Stimulated activated CD4-positive, alpha-beta T cell treated with anti-CD3 and anti-CD28 coated beads, TNF-alpha, amount 100 ng/mL, for 48 hours (primary cell): Measurements from ENCODE around the gene MALT1.
A peak's percentile ranks its signal among the peaks of the same experiment; 100 is the strongest.
"Not testable (repeated sequence)": the region's sequence is repeated elsewhere in the genome, so short reads cannot be mapped to it uniquely, and the experiment has no call there.

Experiments
- DNase-seq, 3 donors: peaks; one replicate each; pipeline ENCODE4 v3.0.0-alpha.2; 2020; ENCODE audit warnings: low read depth in 3 of 3

The MALT1 gene

DNA sequence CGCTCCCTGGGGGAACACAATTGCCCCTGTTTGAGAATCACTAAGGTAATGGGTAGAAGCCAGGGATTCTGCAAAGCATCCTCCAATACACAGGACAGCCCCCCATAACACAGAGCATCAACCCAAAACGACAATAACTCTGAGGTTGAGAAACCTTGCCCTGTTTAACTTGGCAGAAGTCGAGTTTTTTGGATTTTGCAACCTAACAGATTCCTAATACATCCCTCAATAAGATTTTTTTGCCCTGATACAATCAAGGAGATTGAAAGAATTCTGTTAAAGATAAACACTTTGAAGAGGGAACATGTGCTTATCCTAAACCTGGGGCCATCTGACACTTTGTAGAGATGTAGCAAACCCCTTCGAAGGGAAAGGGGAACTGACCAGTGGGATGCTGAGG lies 100.9 kb downstream of the MALT1 start:
- no peak for DNase-seq

DNA sequence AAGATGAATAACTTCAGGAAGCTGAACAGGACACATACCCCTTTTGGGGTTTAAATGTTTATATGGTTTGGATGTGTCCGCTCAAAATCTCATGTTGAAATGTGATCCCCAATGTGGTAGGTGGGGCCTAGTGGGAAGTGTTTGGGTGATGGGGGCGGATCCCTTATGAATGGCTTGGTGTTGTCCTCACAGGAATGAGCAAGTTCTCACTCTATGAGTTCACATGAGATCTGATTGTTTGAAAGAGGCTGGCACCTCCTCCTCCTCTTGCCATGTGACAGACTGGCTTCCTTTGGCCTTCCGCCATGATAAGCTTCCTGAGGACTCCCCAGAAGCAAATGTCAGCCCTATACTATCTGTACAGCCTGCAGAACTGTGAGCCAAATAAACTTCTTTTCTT lies 104.8 kb downstream of the MALT1 start:
- DNase-seq: no peak

DNA sequence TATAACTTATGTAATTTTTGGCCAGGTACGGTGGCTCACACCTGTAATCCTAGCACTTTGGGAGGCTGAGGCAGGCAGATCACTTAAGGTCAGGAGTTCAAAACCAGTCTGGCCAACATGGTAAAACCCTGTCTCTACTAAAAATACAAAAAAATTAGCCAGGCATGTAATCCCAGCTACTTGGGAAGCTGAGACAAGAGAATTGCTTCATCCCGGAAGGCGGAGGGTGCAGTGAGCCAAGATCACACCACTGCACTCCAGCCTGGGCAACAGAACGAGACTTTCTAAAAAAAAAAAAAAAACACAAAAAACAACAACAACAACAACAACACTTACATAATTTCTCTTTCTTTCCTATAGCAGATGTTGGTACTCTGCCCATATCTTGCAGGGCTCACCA lies 105.3 kb downstream of the MALT1 start:
- not testable (repeated sequence) for DNase-seq

DNA sequence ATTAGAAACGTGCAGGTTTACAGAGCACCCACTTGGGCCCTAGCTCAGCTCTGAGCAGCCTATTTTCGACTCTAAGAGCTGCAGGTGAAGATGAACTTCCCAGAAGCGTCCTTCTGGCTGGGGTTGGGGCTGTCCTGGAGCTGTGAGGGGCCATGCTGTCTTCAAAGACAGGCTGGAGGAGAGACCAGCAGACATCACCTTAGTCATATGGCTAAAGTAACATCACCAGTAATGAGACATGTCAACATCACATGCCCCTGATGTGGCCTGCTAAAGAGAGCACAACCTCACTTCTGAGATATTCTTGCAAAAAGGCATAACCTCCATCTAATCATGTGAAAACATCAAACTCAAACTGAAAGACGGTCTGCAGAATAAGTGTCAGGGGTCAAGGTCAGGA lies 106.2 kb downstream of the MALT1 start:
- DNase-seq: no peak

DNA sequence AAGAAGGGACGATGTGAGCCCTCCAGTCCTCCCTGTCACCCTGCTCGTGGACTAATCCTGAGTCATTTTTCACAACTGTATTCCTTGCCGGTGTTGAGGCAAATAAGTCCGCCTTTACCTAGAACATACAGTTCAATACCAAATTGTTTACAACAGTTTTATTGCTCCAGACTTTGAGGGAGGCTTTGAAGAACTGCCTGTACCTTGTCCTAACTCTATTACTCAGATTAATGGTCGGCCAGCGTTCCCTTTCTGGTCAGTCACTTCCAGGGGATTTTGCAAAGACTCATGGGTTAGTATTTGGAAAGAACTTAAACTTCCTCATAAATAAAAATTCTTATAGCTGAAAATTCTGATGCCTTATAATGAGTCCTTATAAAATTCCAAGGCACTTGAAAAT lies 108.3 kb downstream of the MALT1 start:
- DNase-seq: no peak

DNA sequence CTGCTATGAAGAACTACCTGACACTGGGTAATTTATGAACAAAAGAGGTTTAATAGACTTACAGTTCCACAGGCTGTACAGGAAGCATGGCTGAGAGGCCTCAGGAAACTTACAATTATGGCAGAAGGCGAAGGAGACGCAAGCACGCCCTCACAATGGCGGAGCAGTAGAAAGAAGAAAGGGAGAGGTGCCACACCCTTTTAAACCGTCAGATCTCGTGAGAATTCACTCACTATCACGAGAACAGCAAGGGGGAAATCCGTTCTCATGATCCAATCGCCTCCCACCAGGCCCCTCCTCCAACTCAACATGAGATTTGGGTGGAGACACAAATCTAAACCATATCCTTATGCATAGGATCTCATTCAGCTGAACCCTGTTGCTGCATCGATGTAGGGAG lies 108.8 kb downstream of the MALT1 start:
- DNase-seq: no peak

DNA sequence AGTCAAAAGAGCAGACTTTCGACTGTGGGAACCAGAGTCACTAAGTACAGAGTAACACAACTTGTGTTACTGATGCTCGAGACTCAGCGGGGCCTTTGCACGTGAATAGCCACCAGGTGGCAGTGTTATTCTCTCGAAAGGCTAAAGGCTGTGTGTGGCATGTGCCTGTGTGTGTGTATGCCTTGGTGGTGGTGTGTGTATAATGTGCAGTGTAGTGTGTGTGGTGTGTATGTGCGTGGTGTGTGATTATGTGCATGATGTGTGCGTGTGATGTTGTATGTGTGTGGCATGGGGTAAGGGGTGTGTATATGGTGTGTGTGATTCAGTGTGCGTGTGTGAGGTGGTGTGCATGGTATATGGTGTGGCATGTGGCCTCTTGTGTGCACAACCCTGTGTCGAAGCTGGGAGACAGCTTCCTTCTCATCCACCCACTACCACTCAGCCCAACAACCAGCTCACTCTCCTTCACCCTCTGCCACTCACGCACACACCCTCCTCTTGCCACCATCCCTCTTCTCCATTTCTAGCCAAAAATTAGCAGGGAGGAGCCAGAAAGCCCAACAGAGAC lies 110.4 kb downstream of the MALT1 start:
- peak; percentile 48 to 68 (median 61) for DNase-seq

DNA sequence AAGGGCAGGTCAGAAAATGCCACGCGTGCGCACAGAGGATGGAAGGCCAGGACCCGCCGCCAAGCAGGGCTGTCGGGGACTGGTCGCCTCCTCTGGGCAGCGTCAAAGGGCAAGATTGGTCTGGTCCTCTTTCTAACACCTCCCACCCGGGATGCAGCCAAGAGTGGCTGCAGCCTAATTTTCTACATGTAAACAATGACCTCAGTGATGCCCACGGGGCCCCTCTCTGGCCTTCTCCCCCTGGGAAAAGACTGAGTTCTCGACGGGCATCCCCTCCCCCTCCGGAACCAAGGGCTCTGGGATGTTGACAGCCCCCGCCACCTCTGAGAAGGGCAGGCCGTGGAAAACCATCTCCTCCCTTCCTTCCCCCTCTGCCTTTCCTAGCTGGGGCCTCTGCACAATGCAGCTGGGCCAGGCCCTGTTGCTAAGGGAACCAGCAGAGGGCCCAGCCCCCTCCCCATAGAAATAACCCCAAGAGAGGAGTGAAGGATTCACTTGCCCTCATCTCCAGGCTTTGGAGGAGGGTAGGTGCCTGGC lies 113.4 kb downstream of the MALT1 start:
- no peak for DNase-seq

DNA sequence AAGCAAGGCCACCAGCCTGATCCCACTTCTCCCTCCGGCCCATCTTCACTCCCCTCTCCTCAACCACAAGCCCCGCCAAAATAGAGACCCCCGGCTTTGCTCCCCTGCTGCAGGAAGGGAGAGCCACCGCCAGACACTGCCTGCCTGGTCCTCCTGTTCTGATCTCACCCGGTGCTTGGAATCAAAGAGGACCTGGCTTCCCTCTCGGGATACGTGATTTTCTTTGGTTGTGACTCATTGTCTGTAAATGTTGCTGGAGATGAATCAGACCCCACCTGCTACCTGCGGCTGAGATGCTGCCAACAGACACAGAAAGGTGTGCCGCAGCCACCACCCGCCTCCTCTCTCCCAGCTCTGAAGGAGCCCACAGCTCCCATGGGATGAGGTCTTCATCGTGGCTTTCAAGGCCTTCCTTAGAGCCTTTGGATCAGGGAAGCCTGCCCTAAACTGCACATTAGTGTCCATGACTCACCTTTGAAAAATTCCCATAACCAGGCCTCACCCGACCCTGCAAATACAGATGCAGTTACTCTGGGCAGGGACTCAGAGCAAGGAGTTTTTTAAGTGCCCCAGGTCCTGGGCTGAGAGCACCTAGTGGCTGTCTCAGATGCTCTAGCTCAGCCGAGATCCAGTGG lies 114.0 kb downstream of the MALT1 start:
- DNase-seq: no peak

DNA sequence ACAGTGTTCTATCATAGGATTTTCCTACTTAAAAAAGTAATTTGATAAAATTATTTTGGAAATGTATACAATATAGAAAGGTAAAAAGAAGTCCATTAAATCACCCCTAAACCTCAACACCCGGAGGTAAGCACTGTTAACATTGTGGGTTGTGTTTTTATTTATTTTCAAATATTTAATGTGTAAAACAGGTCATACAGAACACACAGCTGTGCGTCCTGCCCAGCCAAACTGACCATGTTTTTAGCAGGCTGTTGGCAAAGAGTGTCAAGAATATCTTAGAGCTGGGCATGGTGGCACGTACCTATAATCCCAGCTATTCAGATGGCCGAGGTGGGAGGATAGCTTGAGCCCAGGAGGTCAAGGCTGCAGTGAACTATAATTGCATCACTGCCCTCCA lies 114.6 kb downstream of the MALT1 start:
- no peak for DNase-seq

DNA sequence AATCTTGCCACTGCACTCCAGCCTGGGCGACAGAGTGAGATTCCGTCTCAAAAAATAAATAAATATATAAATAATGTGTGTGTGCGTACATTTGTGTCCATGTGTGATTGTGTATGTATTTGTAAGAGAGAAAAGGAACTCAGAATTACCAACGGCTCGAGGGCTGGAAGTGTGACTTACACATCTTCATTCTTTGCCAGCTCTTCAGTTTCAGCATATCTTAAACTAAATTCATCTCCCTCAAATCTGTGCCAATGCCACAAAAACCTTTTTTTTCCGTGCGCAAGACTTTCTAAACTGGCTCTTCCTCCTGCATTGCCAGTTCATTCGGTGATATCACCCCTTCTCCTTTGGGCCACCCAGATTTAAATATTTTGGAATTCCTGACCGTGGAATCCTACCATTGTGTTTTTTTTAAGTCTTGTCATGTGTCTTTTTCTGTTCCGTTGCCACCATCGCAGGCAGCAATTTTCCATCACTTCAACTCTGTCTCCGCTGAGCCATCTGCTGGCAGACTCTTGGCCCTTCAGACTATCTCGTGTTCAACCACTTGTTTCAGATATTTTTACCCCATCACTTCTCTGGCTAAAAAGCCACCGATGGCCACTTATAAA lies 116.4 kb downstream of the MALT1 start:
- DNase-seq: no peak

DNA sequence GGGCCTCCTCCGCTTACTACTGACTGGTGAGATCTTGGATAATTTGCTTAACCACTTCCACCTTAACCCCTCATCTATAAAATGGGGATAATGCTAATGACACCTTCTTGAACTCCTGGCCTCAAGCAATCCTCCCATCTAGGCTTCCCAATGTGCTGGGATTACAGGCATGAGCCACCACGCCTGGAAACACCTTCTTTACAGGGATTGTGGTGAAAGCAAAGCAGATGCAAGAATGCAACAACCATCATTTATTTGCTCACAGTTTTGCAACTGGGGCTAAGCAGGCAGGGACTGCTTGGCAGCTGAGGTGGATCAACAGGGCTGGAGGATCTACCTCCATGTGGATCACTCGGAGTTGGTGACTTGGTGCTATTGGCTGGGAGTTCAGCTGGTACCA lies 117.2 kb downstream of the MALT1 start:
- DNase-seq: no peak

DNA sequence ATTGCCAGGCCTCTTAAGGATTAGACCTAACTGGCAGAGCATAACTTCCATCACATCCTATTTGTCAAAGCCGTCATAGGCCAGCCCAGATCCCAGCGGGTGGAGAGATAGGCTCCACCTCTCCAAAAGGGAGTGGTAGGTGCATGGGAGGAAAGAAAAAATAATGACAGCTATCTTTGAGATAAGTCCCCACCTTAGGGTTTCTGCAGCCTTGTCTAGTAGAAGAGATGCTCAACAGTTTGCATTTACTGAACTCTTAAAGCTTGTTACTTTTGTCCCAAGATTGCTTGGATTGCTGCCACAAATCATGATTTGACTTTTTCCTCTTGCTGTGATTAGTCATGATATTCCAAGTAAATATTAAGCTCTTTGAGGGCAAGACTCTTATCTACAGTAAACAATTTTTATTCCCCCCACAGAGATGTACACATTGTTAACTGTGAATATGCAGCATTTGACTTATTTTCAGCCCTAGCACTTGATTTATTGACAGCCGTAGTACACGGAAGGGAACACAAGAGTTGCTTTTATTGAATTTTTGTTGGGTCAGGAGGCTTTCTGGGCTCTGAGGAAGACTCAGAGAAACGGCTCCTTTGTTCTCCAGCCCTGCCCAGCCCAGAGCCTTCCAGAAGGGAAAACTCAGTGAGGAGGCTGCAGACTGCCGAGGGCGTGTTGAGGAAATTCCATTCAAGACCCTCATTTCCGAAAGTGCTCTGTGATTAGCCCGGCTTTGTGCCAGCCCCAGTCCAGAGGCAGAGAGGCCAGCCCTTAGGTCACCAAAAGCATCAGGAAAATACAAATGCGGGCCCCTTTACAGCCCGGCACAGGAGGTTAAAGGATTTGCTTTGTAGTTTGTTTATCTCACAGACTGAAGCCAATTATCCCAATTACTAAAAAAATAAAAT lies 118.0 kb downstream of the MALT1 start:
- no peak for DNase-seq

DNA sequence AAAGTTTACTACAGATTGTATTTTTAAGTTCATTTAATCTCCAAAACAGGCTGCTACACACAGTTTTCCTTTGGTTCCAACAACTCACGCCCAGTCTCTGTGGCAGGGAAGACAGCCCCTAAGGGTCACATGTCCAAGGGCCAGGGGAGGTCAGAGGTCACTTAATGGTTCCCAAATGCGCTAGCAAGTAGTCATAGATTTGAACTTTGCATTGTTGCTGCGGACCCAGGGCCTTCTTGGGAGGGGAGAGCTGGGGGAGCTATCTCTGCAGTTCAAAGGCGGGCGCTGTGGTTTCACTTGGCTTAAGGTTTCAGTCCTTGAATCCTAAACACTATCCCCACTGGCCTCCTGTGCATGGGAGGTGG lies 118.6 kb downstream of the MALT1 start:
- DNase-seq: no peak

DNA sequence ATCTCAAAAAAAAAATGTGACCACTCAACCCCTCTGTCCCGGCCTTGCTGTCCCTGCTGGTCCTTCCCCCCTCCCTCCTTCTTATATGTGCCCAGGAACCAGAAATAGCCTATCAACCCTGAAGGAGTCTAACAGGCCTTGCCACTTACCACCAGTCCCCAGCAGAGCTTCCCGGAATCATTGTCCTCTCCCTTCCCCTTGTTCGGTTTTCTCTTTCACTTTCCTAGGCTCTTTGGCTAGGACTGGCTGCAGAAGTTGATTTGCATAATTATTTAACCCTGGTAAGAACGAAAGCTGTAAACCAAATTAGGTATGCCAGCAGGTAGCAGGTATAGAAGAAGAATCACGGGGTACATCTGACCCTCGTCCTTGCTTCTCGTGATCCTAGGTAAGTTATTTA lies 120.8 kb downstream of the MALT1 start:
- DNase-seq: no peak

DNA sequence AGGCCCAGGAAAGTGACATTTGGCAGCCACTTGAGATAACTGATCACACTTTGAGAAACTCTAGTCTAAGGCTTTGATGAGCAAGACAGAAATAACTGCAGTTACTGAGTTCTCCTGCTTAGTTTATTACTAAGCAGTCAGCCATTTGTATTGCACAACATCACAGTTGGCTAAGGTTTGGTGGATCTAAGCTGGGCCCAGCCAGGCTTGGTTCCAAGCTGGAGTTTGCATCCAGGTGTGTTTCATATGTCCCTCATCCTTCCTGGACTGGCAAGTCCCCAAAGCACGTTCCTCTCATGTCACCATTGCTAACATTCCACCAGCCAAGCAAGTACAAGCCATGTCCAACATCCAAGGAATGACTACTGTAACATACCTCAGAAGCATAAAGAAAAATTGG lies 122.1 kb downstream of the MALT1 start:
- DNase-seq: no peak

DNA sequence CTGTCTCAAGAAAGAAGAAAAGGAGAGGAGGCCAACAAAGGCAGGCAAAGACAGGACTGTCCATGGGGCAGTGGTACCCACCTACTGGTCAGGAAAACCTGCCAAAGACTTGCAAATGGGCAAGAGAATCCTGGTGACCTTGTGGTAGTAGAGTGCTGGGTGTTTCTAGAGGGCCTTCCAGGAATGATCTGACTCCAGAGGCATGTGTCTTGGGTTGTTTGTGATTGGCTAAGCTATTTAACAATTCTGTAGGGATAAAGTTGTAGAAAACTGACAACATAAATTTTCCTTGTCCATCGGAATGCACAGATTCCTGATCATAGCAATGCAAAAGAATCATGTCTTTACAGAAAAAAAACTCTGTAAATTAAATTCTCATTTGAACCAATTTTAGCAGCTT lies 125.0 kb downstream of the MALT1 start:
- no peak for DNase-seq

DNA sequence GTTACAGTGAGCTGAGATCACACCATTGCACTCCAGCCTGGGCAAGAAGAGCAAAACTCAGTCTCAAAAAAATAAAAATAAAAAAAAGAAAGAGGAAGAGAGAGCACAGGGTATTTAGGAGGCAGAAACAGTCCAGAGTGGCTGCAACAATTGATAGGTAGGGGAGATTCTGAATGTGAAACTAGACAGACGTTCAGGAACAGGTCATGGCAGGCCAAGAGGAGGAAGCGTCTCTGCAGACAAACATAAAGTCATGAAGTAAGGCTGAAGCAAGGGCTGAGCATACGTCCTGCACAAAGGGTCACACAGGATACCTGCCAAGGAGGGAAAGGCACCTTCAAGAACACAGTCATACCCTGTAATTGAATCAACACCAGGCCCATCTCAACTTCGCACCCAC lies 129.3 kb downstream of the MALT1 start:
- DNase-seq: no peak

DNA sequence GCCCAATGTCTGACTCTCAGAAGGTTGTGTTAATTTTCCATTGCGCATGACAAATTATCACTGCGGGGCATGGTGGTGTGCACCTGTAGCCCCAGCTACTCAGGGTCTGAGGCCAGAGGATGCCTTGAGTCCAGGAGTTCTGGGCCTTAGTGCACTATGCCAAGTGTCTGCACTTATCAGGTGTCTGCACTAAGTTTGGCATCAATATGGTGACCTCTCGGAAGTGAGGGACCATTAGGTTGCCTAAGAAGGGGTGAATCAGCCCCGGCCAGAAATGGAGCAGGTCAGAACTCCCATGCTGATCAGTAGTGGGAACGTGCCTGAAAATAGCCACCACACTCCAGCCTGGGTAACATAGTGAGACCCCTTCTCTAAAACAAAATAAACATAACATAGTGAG lies 131.7 kb downstream of the MALT1 start:
- no peak for DNase-seq

DNA sequence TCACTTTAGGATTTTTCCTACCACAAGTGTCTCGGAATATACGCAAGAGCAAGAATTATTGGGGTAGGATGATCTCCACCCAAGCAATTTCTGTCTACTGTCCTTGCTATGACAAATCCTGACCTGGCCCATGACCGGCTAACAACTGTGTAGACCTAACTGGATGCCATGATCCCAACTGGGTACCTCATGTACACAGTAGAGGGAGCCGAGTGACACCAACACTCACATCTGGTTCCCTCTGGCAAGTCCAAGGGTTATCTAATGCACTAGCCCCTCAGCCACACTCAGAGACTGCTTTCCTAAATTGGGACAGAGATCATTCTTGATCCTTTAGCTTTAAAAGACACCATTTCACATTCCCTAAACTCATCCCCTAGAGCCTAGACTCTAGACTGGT lies 132.7 kb downstream of the MALT1 start:
- no peak for DNase-seq
